DMS 273 (cell line): ENCODE data around the gene ARCN1.
"Not testable (repeated sequence)": the region's sequence is repeated elsewhere in the genome, so short reads cannot be mapped to it uniquely, and the experiment has no call there.

Experiments used
- DNase-seq: peaks from one replicate; lab custom pipeline; 2025; ENCODE audit not compliant: unreplicated experiment; lab: John Stamatoyannopoulos, UW

The ARCN1 gene

GRCh38 chr11:118605116-118605867 is 33.1 kb downstream of the ARCN1 start:
- DNase-seq: peak; percentile 53

GRCh38 chr11:118606157-118606843 is 34.1 kb downstream of the ARCN1 start:
- no peak for DNase-seq

GRCh38 chr11:118606844-118607228 is 34.6 kb downstream of the ARCN1 start:
- DNase-seq: no peak

GRCh38 chr11:118607401-118608359 is 35.5 kb downstream of the ARCN1 start, which contains the start of gene PHLDB1:
Gene PHLDB1 (plus strand): TSS chr11:118607615. CDS start chr11:118613837, 6,222 bp downstream.
- peak; percentile 75 for DNase-seq

GRCh38 chr11:118608360-118609227 is 36.4 kb downstream of the ARCN1 start:
- peak; percentile 56 for DNase-seq

GRCh38 chr11:118609380-118610224 is 37.4 kb downstream of the ARCN1 start:
- DNase-seq: no peak

GRCh38 chr11:118610225-118610772 is 38.1 kb downstream of the ARCN1 start:
- no peak for DNase-seq

- DNase-seq: no peak
These were observed 38.7 kb downstream of the ARCN1 start for GRCh38 chr11:118610773-118611432.

GRCh38 chr11:118611433-118611795 is 39.2 kb downstream of the ARCN1 start:
- DNase-seq: not testable (repeated sequence)

- no peak for DNase-seq
These were observed 40.2 kb downstream of the ARCN1 start for GRCh38 chr11:118612378-118612777.

- no peak for DNase-seq
These were observed 42.3 kb downstream of the ARCN1 start for GRCh38 chr11:118614511-118614910.

- DNase-seq: no peak
These were observed 43.2 kb downstream of the ARCN1 start for GRCh38 chr11:118615282-118615975.

GRCh38 chr11:118615976-118616371 is 43.8 kb downstream of the ARCN1 start:
- DNase-seq: peak; percentile 8

GRCh38 chr11:118618115-118618990 is 46.1 kb downstream of the ARCN1 start:
- peak; percentile 35 for DNase-seq

- DNase-seq: peak; percentile 35
These were observed 46.8 kb downstream of the ARCN1 start for GRCh38 chr11:118618991-118619375.

- peak; percentile 77 for DNase-seq
These were observed 47.4 kb downstream of the ARCN1 start for GRCh38 chr11:118619444-118620197.
